Testis (tissue), 2 donors: ENCODE measurements around the gene UPB1.

Experiments used
- POLR2A ChIP-seq: fragments of 450-650 bp; IDR thresholded peaks from one replicate; pipeline ENCODE4 v1.6.1; 2017; ENCODE audit warnings: antibody characterized with exemption, mild to moderate bottlenecking, moderate library complexity
- TF ChIP-seq, protein P1 (sequence below), 3 experiments: fragments of 450-650 bp in 2 of 3; fragments of 200-600 bp in 1 of 3; sonication (generic) in 1 of 3; IDR thresholded peaks; one replicate each; pipeline ENCODE4 v1.5.1; 2016 to 2019; ENCODE audit warnings: antibody characterized with exemption in 3 of 3, mild to moderate bottlenecking in 2 of 3, moderate library complexity in 1 of 3

DNA sequence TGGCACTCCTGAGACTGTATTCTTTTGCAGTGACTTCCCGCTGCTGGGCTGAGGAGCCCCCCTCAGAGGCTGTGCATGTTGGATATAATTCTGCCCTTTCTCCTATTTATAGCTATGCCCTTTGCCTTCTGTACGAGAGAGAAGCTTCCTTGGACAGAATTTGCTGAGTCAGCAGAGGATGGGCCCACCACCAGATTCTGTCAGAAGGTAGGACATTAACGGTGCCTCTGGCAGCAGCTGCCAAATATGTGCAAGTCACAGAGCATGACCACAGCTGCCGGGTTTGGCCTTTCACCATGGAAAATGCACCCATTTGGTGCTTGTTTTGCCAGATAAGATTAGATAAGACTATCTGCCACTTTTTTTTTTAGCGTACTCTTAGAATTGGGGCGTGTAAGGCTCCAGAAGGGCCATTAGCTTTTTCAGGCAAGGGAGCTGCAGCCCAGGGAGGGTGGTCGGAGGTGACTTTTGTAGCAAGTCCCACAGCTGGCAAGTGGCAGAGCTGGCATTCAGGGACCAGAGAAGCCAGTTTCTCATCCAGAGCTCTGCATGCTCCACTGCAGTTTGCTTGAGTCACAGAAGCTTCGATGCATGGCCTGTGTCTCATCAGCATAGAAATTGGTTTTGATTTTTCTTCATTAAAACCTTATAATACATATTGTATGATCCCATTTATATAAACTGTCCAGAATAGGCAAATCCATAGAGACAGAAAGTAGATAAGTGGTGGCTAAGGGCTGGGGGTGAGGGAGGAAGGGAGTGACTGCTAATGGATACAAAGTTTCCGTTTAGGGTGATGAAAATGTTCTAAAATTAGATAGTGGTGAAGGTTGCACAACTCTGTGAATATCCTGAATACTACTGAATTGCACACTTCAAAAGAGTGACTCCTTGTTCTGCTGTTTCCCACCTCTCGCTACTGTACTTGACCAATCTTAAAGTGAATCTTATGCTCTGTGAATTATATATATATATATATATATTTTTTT is 15.8 kb downstream of the UPB1 start:
- TF ChIP-seq, protein P1, sequence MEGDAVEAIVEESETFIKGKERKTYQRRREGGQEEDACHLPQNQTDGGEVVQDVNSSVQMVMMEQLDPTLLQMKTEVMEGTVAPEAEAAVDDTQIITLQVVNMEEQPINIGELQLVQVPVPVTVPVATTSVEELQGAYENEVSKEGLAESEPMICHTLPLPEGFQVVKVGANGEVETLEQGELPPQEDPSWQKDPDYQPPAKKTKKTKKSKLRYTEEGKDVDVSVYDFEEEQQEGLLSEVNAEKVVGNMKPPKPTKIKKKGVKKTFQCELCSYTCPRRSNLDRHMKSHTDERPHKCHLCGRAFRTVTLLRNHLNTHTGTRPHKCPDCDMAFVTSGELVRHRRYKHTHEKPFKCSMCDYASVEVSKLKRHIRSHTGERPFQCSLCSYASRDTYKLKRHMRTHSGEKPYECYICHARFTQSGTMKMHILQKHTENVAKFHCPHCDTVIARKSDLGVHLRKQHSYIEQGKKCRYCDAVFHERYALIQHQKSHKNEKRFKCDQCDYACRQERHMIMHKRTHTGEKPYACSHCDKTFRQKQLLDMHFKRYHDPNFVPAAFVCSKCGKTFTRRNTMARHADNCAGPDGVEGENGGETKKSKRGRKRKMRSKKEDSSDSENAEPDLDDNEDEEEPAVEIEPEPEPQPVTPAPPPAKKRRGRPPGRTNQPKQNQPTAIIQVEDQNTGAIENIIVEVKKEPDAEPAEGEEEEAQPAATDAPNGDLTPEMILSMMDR (IDR thresholded peaks at IDR 0.05), result no peak
- TF ChIP-seq POLR2A, result no peak
